ENCODE measurements around the gene OMP.

OMP gene

GRCh38 chr11:77068457-77069335 is 33.9 kb upstream of the OMP start:
- Histone ChIP-seq H3K4me3 (ENCODE audit: low read depth in 1 of 2, low read length in 2 of 2) (peak overlapping the region; percentile 77 to 81), H3K27me3 (ENCODE audit: control insufficient read depth in 1 of 2, insufficient read depth in 2 of 2, low read length in 2 of 2) (no peaks in the 10 kb centered on the region), H3K36me3 (ENCODE audit: control insufficient read depth in 1 of 2, insufficient read depth in 2 of 2, low read length in 2 of 2) (peaks cover 0 to 3% of the 10 kb centered on the region in 2 donors), H3K27ac (ENCODE audit: low read depth, low read length) (no peak overlapping the region), H3K9me3 (ENCODE audit: control insufficient read depth in 1 of 2, low read length in 2 of 2) (no peaks in the 10 kb centered on the region), H3K4me1 (ENCODE audit: control insufficient read depth in 1 of 2, insufficient read depth in 2 of 2, low read length in 2 of 2) (peaks cover 80 to 84% of the 10 kb centered on the region in 2 donors), H3K9ac (ENCODE audit: low read depth in 1 of 2, low read length in 2 of 2) (peak overlapping the region; percentile 79 to 87)

GRCh38 chr11:77069336-77069968 is 33.2 kb upstream of the OMP start:
- peak overlapping the region; percentile 79 to 87 for H3K9ac ChIP-seq (ENCODE audit: low read depth in 1 of 2, low read length in 2 of 2)
- no peaks in the 10 kb centered on the region for H3K27me3 ChIP-seq (ENCODE audit: control insufficient read depth in 1 of 2, insufficient read depth in 2 of 2, low read length in 2 of 2)
- peaks cover 0 to 3% of the 10 kb centered on the region in 2 donors for H3K36me3 ChIP-seq (ENCODE audit: control insufficient read depth in 1 of 2, insufficient read depth in 2 of 2, low read length in 2 of 2)
- peak overlapping the region; percentile 77 to 81 for H3K4me3 ChIP-seq (ENCODE audit: low read depth in 1 of 2, low read length in 2 of 2)
- H3K27ac ChIP-seq (ENCODE audit: low read depth, low read length): no peak overlapping the region
- no peaks in the 10 kb centered on the region for H3K9me3 ChIP-seq (ENCODE audit: control insufficient read depth in 1 of 2, low read length in 2 of 2)
- H3K4me1 ChIP-seq (ENCODE audit: control insufficient read depth in 1 of 2, insufficient read depth in 2 of 2, low read length in 2 of 2): peaks cover 85% of the 10 kb centered on the region in 2 donors

- peaks cover 85% of the 10 kb centered on the region in 2 donors for H3K4me1 ChIP-seq (ENCODE audit: control insufficient read depth in 1 of 2, insufficient read depth in 2 of 2, low read length in 2 of 2)
- H3K27me3 ChIP-seq (ENCODE audit: control insufficient read depth in 1 of 2, insufficient read depth in 2 of 2, low read length in 2 of 2): no peaks in the 10 kb centered on the region
- H3K4me3 ChIP-seq (ENCODE audit: low read depth in 1 of 2, low read length in 2 of 2): peak overlapping the region in 1 of 2 donors; percentile 77
- H3K27ac ChIP-seq (ENCODE audit: low read depth, low read length): no peak overlapping the region
- H3K9ac ChIP-seq (ENCODE audit: low read depth in 1 of 2, low read length in 2 of 2): peak overlapping the region; percentile 30 to 79
- H3K9me3 ChIP-seq (ENCODE audit: control insufficient read depth in 1 of 2, low read length in 2 of 2): no peaks in the 10 kb centered on the region
- peaks cover 0 to 3% of the 10 kb centered on the region in 2 donors for H3K36me3 ChIP-seq (ENCODE audit: control insufficient read depth in 1 of 2, insufficient read depth in 2 of 2, low read length in 2 of 2)
These were observed 32.6 kb upstream of the OMP start for GRCh38 chr11:77069969-77070582.

DNA sequence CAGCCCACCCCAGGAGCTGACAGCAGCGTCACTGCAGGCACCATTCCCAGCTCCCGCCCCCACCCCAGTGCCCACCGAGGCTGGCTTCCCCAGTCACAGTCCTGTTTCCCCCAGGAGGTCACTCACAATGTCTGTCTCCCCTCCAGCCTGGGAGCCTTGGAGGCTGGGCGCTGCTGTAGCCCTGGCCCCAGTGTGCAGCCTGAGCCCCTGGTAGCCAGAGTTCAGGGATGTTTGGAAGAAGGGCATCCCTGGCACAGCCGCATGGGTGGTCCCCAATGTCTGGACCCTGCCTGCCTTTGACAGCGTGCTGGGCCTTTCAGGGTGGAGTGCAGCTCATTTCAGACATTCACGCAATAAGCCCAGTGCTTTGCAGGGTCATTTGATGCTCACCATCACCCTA is 31.6 kb upstream of the OMP start:
- H3K9me3 ChIP-seq (ENCODE audit: control insufficient read depth in 1 of 2, low read length in 2 of 2): no peaks in the 10 kb centered on the region
- H3K4me1 ChIP-seq (ENCODE audit: control insufficient read depth in 1 of 2, insufficient read depth in 2 of 2, low read length in 2 of 2): peaks cover 79 to 80% of the 10 kb centered on the region in 2 donors
- H3K36me3 ChIP-seq (ENCODE audit: control insufficient read depth in 1 of 2, insufficient read depth in 2 of 2, low read length in 2 of 2): peaks cover 0 to 3% of the 10 kb centered on the region in 2 donors
- no peaks in the 10 kb centered on the region for H3K27me3 ChIP-seq (ENCODE audit: control insufficient read depth in 1 of 2, insufficient read depth in 2 of 2, low read length in 2 of 2)
- H3K4me3 ChIP-seq (ENCODE audit: low read depth in 1 of 2, low read length in 2 of 2): no peak overlapping the region
- H3K27ac ChIP-seq (ENCODE audit: low read depth, low read length): no peak overlapping the region
- H3K9ac ChIP-seq (ENCODE audit: low read depth in 1 of 2, low read length in 2 of 2): peak overlapping the region in 1 of 2 donors; percentile 59

DNA sequence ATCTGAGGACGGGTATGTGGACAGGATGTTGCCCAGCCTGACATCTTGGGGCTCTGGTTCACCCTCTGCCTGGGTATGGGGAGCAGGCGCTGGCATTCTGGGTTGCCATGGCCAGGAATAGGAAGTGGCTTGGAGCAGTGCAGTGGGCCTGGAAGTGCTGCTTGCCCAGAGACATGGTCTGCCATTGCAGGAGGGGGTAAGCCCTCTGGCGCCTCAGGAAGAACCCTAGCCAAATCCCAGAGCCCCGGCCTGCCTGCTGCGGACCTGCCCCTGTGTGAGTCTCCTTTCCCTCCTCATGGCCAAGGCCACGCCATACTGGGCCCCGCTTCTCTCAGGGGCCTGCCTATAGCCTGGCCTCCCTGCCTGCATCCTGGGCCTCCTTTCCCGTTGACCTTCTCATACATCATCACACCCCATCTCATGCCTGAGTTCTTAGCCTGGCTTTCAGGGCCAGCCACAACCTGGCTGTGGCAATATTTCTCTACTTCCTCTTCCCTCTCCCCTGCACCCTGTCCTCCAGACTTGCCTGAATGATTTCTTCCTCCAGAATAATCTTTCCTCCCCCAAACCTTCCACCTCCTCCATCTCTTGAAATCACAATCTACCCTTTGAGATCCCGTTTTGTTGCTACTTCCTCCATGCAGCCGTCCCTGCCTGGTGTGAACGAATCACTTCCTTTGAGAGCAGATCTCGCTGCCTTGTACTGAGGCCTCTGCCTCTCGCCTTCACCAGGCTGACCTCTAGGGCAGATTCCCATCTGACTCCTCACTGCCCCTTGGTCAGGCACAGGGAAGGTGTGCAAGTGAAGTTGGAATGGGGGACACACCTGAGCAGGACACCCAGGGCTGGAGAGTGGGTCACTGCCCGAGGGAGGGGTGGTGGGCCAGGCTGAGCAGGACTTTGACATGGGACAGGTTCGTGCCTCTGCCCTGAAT is 30.7 kb upstream of the OMP start:
- Histone ChIP-seq H3K27me3 (ENCODE audit: control insufficient read depth in 1 of 2, insufficient read depth in 2 of 2, low read length in 2 of 2) (no peaks in the 10 kb centered on the region), H3K9ac (ENCODE audit: low read depth in 1 of 2, low read length in 2 of 2) (peak overlapping the region; percentile 4 to 59), H3K27ac (ENCODE audit: low read depth, low read length) (peak overlapping the region; percentile 51), H3K9me3 (ENCODE audit: control insufficient read depth in 1 of 2, low read length in 2 of 2) (no peaks in the 10 kb centered on the region), H3K4me3 (ENCODE audit: low read depth in 1 of 2, low read length in 2 of 2) (peak overlapping the region in 1 of 2 donors; percentile 15), H3K36me3 (ENCODE audit: control insufficient read depth in 1 of 2, insufficient read depth in 2 of 2, low read length in 2 of 2) (peaks cover 0 to 3% of the 10 kb centered on the region in 2 donors), H3K4me1 (ENCODE audit: control insufficient read depth in 1 of 2, insufficient read depth in 2 of 2, low read length in 2 of 2) (peaks cover 75 to 83% of the 10 kb centered on the region in 2 donors)

GRCh38 chr11:77072851-77073327 is 29.8 kb upstream of the OMP start:
- H3K4me3 ChIP-seq (ENCODE audit: low read depth in 1 of 2, low read length in 2 of 2): peak overlapping the region; percentile 4 to 14
- H3K9ac ChIP-seq (ENCODE audit: low read depth in 1 of 2, low read length in 2 of 2): peak overlapping the region; percentile 4 to 59
- H3K9me3 ChIP-seq (ENCODE audit: control insufficient read depth in 1 of 2, low read length in 2 of 2): no peaks in the 10 kb centered on the region
- peaks cover 0 to 3% of the 10 kb centered on the region in 2 donors for H3K36me3 ChIP-seq (ENCODE audit: control insufficient read depth in 1 of 2, insufficient read depth in 2 of 2, low read length in 2 of 2)
- H3K27me3 ChIP-seq (ENCODE audit: control insufficient read depth in 1 of 2, insufficient read depth in 2 of 2, low read length in 2 of 2): no peaks in the 10 kb centered on the region
- peaks cover 71 to 81% of the 10 kb centered on the region in 2 donors for H3K4me1 ChIP-seq (ENCODE audit: control insufficient read depth in 1 of 2, insufficient read depth in 2 of 2, low read length in 2 of 2)
- peak overlapping the region; percentile 89 for H3K27ac ChIP-seq (ENCODE audit: low read depth, low read length)

GRCh38 chr11:77073328-77074001 is 29.2 kb upstream of the OMP start:
- H3K27me3 ChIP-seq (ENCODE audit: control insufficient read depth in 1 of 2, insufficient read depth in 2 of 2, low read length in 2 of 2): no peaks in the 10 kb centered on the region
- peaks cover 65 to 75% of the 10 kb centered on the region in 2 donors for H3K4me1 ChIP-seq (ENCODE audit: control insufficient read depth in 1 of 2, insufficient read depth in 2 of 2, low read length in 2 of 2)
- no peaks in the 10 kb centered on the region for H3K9me3 ChIP-seq (ENCODE audit: control insufficient read depth in 1 of 2, low read length in 2 of 2)
- H3K36me3 ChIP-seq (ENCODE audit: control insufficient read depth in 1 of 2, insufficient read depth in 2 of 2, low read length in 2 of 2): peaks cover 0 to 3% of the 10 kb centered on the region in 2 donors
- peak overlapping the region; percentile 4 to 59 for H3K9ac ChIP-seq (ENCODE audit: low read depth in 1 of 2, low read length in 2 of 2)
- peak overlapping the region; percentile 89 for H3K27ac ChIP-seq (ENCODE audit: low read depth, low read length)
- peak overlapping the region in 1 of 2 donors; percentile 12 for H3K4me3 ChIP-seq (ENCODE audit: low read depth in 1 of 2, low read length in 2 of 2)

DNA sequence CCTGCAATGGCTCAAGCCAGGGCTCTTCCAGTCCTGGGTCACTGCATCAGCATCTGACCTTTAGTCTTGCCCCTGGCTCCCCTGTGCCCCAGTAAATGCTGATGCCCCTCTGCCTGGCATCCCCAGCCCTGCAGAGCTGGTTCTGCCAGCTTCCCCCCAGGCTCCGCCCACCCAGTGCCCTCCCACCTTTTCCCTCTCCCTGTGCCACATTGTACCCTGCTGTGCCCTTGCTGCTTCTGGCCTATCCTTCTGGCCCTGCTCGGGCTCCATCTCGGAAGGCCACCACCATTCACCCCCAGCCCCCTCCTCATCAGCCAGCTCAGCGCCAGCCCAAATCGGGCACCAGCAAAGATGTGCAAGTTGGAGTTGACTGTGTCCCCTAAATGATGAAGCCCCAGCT is 28.4 kb upstream of the OMP start:
- H3K4me1 ChIP-seq (ENCODE audit: control insufficient read depth in 1 of 2, insufficient read depth in 2 of 2, low read length in 2 of 2): peaks cover 58 to 68% of the 10 kb centered on the region in 2 donors
- peak overlapping the region; percentile 13 to 37 for H3K4me3 ChIP-seq (ENCODE audit: low read depth in 1 of 2, low read length in 2 of 2)
- peaks cover 0 to 3% of the 10 kb centered on the region in 2 donors for H3K36me3 ChIP-seq (ENCODE audit: control insufficient read depth in 1 of 2, insufficient read depth in 2 of 2, low read length in 2 of 2)
- peak overlapping the region; percentile 89 for H3K27ac ChIP-seq (ENCODE audit: low read depth, low read length)
- no peaks in the 10 kb centered on the region for H3K9me3 ChIP-seq (ENCODE audit: control insufficient read depth in 1 of 2, low read length in 2 of 2)
- peak overlapping the region; percentile 59 to 75 for H3K9ac ChIP-seq (ENCODE audit: low read depth in 1 of 2, low read length in 2 of 2)
- H3K27me3 ChIP-seq (ENCODE audit: control insufficient read depth in 1 of 2, insufficient read depth in 2 of 2, low read length in 2 of 2): no peaks in the 10 kb centered on the region
